Fibroblast of upper back skin (primary cell): ENCODE measurements around the gene SAMMSON.

Experiments
- DNase-seq: peaks from one replicate; pipeline ENCODE4 v3.0.0-alpha.2; 2013

SAMMSON gene

DNA sequence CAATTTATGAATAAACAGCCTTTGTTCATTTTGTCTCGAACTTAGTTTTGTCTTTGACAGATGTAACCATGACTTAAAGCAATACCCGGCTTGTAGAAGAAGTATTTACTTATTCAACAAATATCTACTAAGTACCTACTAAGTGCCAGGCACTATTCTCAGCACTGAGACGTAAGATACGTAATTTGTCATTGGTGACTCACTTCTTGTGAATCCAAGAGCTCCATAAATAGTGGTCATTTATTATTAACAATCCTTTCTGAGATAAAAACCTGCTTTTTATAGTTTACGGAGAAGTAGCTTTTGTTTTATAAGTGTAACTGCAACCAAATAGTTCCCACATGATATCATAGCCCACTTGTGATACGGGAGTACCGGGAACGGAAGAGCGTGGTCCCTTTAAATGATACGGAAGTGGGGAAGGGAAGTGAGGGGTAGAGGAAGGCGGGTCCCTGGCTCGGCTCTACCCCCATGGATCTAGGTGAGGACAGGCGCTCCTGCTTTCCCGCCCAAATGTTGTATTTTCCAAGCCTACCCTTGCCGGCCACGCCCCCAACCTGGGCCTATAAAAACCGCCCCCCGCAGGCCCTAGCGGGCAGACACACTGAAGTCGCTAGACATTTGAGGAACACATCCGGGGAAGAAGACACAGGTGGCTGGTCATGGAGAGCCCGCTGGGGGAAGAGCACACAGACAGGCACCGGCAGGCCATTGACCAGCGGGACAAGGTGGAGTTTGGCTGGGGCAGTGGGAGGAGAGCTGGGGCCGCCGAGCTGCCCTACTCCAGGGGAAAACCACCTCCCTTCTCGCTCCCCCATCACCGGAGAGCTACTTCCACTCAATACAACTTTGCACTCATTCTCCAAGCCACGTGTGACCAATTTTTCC lies at the start of gene SAMMSON:
SAMMSON (plus strand) TSS at position 594 of the 888 bp plus-strand sequence.
- DNase-seq: peak; percentile 6

DNA sequence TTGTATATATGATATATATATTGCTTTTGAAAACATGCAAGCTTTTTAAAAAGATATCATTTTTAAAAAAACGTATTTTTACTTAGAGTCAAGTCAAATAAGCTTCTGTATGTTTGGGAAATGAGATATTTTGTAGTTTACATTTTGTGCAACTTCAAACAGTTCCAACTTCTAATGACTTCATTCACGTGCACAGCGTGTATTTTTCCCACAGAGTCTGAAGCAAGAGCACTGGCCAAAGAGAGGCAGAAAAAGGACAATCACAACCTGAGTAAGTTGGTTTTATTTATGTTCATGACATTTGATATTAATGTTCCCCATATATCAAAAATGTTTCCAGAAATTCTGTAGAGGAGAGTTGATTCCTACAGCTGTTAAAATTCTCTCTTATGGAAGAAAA lies 47.9 kb upstream of the SAMMSON start:
- no peak for DNase-seq

DNA sequence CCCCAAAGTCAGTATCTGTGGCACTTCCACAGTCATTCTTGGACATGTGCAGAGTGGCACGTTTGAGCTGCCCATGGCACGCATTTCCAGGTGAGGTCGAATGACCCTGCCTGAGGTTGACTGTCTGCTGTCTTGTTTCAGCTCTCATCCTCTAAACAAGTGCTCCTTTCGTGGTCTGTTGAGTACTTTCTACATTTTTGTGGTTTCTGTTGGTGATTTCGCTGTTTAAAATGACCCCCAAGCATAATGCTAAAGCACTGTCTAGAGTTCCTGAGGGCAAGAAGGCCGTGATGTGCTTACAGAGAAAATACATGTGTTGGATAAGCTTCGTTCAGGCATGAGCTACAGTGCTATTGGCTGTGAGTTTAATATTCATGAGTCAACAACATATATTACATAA lies 40.0 kb upstream of the SAMMSON start:
- no peak for DNase-seq

DNA sequence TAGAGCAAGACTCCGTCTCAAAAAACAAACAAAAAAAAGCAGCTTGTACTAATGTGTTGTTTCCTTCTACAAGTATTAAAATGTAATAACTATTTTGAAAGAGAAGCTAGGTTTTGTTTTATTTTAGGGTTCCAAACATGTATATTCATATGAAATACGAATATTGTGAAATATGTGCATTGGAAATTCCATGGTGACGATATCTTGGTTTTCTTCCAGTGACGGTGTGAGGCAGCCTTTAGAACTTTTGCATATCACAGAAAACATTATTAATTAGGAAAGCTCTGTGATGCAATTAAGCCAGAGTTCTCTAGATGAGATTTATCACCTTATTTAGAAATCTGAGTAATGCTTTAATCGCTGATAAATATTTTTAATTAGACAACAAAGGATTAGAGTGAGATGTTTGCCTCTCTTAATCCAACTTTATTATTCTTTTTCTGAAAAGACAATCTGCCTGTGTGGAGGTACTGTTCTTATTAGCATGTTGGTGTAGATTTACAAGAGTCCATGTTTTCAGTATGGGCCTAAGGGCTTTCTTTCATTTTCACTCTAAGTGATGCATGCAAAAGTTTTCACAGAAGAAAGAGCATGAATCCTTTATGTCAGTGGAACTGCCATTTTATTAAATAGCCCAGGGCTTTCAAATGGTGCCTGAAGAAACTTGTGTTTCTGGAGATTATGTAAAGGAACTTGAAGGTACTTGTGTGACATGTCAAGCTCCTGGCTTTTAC lies 37.7 kb upstream of the SAMMSON start:
- DNase-seq: no peak

DNA sequence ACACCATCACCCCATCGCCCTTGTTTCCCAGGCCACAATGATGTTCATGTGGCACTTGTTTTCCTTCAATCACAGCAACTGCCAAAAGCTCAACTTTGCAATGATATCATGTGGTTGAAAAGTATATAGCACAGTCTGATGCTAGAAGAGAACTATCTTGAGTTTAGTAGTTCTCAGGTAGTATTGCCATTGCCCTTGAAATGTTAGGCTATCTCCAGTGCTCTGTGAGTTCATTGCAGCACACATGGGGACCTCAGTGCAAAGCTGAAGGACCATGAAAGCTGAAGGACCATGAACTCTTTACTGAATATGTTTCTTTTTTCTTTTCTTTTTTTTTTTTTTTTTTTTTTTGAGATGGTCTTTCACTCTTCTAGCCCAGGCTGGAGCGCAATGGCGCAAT lies 35.9 kb upstream of the SAMMSON start:
- DNase-seq: no peak

DNA sequence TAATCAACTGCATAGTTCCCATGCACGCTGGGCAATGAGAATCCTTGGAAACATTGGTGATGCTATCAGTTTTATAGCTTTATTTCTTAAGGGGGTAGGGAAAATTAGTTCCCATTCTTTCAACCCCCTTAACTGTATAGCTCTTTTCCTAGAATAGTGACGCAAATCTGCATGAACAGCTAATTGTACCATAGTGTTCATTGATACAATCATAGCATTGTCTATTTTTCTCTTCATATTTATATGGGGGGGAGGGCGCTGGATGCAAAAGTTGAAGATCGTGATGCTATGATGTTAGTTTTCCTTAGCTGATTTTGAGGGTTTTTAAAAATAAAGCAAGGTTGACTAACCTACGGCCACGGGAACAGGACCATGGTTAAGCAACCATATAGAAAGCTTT lies 32.4 kb upstream of the SAMMSON start:
- no peak for DNase-seq

DNA sequence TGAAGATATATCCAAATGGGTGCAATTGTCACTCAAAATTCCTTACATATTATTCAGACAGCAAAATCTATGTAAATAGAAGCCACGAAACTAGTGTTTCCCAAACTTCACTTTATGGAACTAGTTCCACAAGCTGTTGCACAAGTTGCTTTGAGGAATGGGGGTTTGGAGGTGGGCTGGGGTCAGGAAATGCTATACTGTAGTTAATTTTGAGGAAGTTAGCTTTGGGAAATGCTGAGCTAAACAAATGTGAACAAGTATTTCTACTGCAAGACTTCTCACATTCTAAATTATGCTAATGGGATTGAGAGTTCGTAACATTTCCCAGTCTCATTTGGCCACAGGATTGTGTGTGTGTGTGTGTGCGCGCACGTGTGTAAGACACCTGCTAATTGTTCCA lies 28.7 kb upstream of the SAMMSON start:
- no peak for DNase-seq

DNA sequence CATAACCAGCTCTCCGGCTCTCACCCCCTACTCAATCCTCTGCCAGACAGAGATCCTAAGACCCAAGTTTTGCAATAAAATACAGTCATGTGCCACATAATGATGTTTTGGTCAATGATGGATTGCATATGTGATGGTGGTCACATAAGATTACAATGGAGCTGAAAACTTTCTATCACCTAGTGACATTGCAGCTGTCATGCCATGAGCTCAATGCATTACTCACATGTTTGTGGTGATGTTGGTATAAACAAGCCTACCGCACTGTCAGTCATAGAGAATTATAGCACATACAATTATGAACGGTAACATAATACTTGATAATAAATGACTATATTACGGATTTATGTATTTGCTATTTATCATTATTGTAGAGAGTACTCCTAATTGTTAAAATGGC lies 26.9 kb upstream of the SAMMSON start:
- no peak for DNase-seq

DNA sequence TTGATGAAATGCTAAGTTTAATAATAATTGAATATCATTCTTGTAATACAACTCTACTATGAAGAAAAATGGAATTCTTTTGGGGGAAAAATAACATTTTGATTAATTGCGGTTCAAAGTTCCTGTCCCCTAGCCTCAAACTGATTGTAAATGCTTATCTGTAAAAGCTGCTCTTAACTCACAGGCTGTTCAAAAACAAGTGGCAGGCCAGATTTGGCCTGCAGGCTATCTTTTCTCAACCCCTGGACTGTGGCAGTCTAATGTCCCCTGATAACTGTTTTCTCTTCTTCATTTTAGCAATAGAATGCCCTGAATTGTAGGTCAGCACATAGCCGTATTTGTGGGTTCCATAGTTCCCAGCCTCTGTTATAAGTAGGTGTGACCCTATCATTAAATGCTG lies 23.5 kb upstream of the SAMMSON start:
- no peak for DNase-seq

DNA sequence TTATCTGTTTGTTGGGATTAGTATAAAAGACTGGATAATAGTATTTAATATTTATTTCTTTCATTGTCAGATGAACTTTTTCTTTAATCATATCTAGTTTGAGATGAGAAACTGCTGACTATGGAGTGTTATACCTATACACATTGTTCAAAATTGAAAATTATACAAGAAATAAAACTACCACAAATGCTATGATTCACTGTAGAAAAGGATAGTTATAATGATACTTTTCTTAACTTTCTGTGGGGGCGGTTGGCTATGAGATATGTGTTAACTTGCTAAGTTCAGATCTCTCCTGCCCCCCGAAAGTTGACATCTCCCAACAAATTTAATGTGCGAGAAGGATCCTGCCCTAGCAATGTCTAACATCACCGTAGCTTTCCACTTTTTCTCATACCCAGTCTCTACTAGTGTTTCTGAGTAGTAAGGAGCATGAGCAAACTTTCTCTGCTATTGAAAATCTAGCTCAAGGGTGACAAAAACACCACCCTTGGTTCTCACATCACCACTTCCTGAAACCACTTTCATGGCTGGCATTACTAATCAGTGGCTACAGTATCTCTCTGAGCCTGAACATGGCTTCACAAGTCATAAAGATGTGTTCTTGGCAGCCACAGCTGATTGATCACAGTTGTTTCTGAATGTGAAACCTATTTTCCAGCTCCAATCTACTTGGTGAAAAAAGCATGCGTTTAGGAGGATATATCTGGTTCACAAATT lies 15.8 kb upstream of the SAMMSON start:
- DNase-seq: no peak

DNA sequence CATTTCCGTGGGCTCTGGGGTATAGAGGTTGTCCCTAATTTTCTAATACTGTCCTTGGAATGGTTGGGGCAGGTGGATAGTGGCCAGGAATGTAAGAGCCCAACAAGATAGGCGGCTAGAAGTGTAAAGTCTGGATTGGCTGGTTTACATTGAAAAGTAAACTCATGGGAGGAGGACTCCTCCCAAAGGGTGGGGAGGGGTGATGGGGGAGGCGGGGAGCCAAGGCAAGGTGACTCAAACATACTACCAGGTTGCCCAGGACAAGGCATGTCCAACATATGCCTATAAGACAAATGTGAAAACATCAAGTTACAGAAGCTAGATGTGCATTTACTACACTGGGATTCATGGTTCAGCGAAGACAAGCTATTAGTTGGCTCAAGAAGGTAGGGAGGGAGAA lies 14.3 kb upstream of the SAMMSON start:
- no peak for DNase-seq

DNA sequence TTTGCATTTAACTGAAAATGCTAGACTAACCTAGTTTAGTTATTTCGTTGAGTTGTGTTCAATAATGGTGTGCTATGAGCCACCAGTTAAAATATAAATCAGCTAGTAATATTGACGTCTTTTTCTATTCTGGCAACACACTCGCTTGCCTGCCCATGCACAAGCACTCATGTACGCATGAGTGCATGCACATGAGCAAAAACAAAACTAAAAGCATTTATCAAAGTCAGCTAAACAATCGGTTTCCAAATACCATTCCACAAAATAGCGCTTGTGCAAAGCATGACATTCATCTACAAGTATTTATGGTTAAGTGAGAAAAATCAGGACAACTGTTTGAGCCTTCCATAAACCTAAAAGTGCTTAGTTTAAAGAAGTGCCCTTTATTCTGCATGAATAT lies 13.1 kb upstream of the SAMMSON start:
- no peak for DNase-seq

DNA sequence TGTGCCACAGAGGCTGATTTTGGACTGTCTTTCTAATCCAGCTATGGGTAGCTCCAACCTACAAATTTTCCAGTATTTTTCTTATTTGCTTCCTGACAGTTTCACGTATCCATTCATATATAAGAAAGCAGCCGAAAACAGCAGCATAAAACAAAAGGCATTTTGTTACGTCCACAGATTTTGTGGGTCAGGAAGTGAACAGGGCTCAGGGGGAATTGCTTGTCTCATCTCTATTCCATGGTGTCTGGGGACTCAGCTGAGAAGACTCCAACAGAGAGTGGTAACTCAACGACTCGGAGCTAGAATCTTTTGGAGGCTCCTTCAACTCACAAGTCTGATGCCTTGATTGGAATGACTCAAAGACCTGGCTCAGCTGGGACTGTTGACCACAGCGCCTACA lies 11.7 kb upstream of the SAMMSON start:
- DNase-seq: no peak

DNA sequence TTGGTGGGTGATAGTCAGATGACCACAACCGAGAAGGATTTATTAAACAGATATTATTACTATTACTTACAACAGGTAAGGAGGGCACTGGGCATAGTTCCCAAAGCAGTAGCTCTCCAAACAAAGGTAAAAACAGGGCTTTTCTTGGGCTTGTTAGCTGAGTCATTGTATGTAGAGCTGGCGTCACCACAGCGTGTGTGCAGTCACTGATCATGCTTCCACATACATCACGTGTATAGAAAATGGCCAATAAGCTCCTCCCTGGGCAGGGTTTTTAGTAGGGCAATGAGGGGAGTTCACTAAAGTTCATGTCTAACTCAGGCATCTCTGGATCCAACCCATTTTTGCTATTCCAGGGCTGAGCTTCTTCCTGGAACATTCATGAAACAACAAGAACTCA lies 5.8 kb upstream of the SAMMSON start:
- no peak for DNase-seq

DNA sequence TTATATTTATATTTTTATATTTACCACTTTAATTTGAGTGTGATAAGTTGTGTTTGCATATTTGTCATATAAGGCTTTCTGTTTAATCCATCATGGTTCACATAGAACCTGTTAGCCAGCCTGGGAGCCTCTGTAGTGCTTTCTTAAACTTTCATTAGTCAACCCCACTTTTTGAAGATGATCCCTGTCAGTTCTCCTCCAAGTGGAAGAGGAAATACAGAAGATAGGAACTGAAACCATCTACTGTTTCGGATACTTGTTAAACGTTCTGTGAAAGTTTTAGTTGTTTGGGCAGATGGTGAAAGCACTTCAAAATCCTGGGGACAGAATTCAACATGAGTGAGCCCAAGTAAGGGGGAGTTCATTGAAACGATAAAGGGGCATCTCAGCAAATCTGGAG lies 4.6 kb upstream of the SAMMSON start:
- DNase-seq: no peak

DNA sequence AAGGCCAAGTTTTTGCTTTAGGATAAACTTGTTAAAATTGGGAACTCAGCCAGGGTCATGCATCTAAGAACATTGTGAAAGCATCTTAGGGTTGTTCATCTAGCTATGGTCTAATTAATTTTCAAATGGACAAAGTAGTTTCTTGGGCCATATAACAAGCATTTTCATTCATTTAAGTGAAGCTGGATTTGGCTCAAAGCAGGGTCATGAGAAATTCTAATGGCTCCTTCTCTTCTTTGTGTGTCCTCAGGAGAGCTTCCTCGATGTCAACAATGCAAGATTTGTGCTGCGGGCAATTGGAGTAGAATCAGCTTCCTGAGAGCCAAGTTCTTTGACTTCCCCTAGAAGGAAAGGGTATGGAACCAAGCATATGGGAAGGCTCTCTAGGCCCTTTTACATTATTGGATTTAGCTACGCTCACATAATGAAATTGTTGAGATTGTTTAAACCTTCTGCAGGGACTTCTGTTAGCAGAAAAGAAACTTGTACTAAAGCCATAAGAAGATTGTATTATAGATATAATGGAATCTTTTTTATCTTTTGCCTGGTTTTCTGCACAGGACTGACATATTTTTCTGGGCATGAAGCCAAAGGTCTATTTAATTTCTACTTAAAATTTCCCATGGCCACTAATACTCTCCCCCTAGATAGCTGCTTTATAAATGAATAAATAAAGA lies 1.8 kb upstream of the SAMMSON start:
- peak; percentile 3 for DNase-seq

DNA sequence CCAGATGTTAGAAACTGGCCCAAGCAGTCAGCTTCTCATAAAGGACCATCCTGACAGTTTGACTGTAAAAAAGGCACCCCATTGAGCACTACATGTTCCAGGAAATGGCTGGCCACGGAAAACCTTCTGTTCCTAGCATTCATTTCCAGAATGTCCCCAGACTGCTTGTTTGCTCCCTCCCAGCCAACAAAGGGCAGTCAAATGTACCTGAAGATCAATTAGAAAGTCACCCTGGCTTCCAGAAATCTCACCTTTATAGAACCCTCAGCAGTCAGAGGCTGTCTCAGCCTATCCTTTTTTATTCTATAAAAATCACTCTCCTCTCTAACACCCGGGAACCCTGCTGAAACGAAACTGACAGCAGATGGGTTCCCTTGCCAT lies 784 bp upstream of the SAMMSON start:
- no peak for DNase-seq

DNA sequence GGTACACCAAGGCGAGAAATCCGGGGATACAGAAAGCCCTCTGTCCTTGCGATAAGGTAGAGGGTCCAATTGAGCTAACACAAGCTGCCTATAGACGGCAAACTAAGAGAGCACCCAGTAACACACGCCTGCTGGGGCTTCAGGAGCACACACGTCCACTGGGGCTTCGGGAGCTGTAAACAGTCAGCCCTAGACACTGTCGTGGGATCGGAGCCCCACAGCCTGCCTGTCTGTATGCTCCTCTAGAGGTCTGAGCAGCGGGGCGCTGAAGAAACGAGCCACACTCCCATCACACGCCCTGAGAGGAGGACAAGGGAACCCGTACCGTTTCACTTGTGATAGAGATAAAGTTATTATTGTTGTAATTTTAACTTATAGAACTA lies 486 bp downstream of the SAMMSON start:
- no peak for DNase-seq

DNA sequence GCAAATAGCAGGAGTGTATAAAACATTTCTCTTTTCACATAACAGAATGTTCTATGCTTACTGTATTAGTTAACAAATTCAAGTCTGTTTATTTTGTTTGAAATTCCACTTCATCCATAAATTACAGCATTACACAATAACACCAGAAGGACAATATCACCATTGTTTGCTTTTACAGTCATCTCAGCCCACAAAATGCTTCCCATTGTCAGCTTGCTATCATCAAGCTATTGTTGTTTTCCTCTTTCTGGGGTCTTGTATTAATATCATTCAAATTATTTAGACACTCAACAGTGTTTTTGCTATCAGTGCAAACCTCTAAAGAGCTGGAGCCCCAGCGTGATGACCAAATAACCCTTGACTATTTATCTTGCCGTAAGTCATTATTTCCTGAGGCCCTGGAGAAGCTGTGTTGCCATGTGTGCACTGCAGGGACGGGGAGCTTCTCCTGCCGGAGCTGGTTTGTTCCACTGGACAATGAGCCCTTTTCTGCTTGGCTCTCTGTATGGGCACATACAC lies 1.1 kb downstream of the SAMMSON start:
- no peak for DNase-seq

DNA sequence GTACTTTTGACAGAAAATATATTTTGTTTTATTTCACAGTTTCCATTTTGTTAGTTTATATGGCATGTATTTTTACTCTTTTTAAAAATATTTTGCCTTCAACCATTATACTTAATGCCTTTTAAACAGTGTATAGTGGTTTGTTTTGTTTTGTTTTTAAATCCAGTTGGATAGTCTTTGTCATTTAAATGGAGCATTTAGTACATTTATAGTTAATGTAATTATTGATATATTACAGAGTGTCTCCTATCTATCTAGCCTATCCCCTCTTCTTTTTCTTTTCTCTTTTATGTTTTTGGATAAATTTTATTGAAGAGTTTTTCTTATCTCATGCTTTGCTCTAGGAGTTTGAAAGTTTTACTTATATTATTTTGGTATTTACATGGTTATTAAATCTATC lies 3.6 kb downstream of the SAMMSON start:
- DNase-seq: no peak

DNA sequence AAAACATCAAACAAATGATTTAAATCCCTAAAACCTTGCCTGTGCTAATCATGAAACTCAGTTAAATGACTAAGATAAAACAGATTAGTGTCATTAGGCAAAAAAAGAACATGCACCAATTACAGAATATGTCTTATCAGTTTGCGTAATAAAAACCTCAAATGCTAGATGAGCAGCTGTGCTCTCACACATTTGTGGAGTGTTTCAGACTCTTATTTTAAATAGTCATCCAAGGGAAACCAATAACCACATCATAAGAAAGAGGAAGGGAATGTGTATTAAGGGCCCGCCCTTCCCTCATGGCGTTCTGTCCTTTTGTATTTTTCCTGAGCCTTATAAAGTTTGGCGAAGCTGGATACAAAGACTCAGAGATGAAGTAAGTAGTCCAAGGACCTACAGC lies 6.6 kb downstream of the SAMMSON start:
- DNase-seq: no peak

DNA sequence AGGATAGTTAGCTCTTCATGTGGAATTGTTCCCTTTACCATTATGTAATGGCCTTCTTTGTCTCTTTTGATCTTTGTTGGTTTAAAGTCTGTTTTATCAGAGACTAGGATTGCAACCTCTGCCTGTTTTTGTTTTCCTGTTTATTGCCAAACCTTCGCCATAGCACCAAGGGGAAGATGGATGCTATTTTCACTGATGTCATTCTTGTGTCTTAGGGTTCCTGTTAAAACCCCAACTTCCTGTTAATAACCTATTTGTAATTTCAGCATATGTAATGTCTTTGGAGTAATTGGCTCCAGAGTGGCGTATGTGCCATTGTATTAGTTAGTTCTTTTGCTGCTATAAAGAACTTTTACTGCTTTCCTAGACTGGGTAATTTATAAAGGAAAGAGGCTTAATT lies 10.8 kb downstream of the SAMMSON start:
- no peak for DNase-seq

DNA sequence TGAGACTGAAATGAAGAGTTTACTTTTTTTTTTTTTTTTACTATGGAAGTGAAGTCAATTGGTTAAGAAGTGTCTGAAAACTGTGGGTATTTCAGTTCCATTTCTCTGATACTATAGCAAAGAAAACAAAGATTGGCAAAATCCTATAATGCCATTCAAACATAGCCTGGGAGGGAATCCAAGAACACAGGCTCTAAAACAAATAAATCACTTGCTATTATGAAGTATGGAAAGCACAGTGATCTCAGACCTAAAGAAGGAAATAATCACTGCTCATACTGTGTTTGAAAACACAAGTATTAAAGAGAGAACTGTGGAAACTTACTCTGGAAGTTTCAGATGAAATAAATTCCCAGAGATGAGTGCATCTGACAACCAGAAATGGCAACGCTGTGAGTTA lies 12.0 kb downstream of the SAMMSON start:
- no peak for DNase-seq
